A673 (cell line): ENCODE measurements around the gene PLCG2. TPM values are rescaled to one million over a fixed set of nuclear protein-coding genes. Genes with fewer than 3 reads are reported as not detected.

Source experiments
- BruUV-seq: library from RNA; stranded (reverse); fragments of 400-500 nt; replicated peaks from 2 replicates; lab custom pipeline; 2021; lab: Mats Ljungman, UMichigan
- CTCF ChIA-PET: fragments of 300-600 bp; sonication (Branson Sonifier 250); formaldehyde crosslinking; loops from one replicate; lab custom pipeline; 2022; ENCODE audit warnings: antibody characterized with exemption; lab: Charles Lee
- POLR2A ChIA-PET: fragments of 300-600 bp; sonication (Branson Sonifier 250); formaldehyde crosslinking; loops from one replicate; lab custom pipeline; 2022; ENCODE audit warnings: antibody characterized with exemption; ENCODE audit not compliant: low non-redundant PET; lab: Charles Lee
- DNase-seq: peaks from one replicate; pipeline ENCODE4 v3.0.0-alpha.2; 2015; ENCODE audit warnings: low spot score
- H3K27ac ChIP-seq: fragments of 200-600 bp; sonication (generic); 2 replicates; pipeline ENCODE4 v1.5.1; 2016; ENCODE audit warnings: mixed run types, low read depth, mild to moderate bottlenecking, mixed read lengths, antibody characterized with exemption, low read length; ENCODE audit not compliant: poor library complexity, severe bottlenecking
- H3K27me3 ChIP-seq: fragments of 200-600 bp; sonication (generic); replicated peaks from 2 replicates; pipeline ENCODE4 v1.6.1; 2017; ENCODE audit warnings: mixed run types, low read depth, mild to moderate bottlenecking, mixed read lengths, antibody characterized with exemption, low read length; ENCODE audit not compliant: insufficient read depth, poor library complexity
- H3K36me3 ChIP-seq: fragments of 200-600 bp; sonication (generic); 2 replicates; pipeline ENCODE4 v1.6.1; 2016; ENCODE audit warnings: mixed run types, mild to moderate bottlenecking, mixed read lengths, antibody characterized with exemption, low read length; ENCODE audit not compliant: insufficient read depth, poor library complexity, severe bottlenecking
- H3K4me1 ChIP-seq: fragments of 200-600 bp; sonication (generic); 2 replicates; pipeline ENCODE4 v1.6.1; 2017; ENCODE audit warnings: mixed run types, mild to moderate bottlenecking, mixed read lengths, antibody characterized with exemption, low read length; ENCODE audit not compliant: insufficient read depth, poor library complexity, severe bottlenecking
- H3K4me3 ChIP-seq: fragments of 200-600 bp; sonication (generic); 2 replicates; pipeline ENCODE4 v1.5.1; 2016; ENCODE audit warnings: low read depth, mixed run types, mild to moderate bottlenecking, mixed read lengths, low read length; ENCODE audit not compliant: poor library complexity, severe bottlenecking
- H3K9me3 ChIP-seq: fragments of 200-600 bp; sonication (generic); 2 replicates; pipeline ENCODE4 v1.6.1; 2016; ENCODE audit warnings: mixed run types, low read depth, mild to moderate bottlenecking, mixed read lengths, antibody characterized with exemption, low read length; ENCODE audit not compliant: poor library complexity, severe bottlenecking
- EZH2 ChIP-seq: fragments of 200-600 bp; sonication (generic); IDR thresholded peaks from 2 replicates; pipeline ENCODE4 v1.6.1; 2017; ENCODE audit warnings: borderline replicate concordance, low read depth, mild to moderate bottlenecking, mixed read lengths, antibody characterized with exemption, low read length; ENCODE audit not compliant: poor library complexity, severe bottlenecking
- intact Hi-C: fragments of 100-400 bp; cut with micrococcal nuclease; formaldehyde crosslinking; loops from one replicate; pipeline ENCODE4 v1.10.0; 2022; ENCODE audit not compliant: unreplicated experiment
- total RNA-seq: library from RNA; stranded (reverse); gene quantifications from 2 replicates; pipeline ENCODE4 v1.2.3, GENCODE V29; 2021
- TF ChIP-seq, protein P1 (sequence below): fragments of 300-800, 200-600 bp; sonication (generic); conservative IDR thresholded peaks from 2 replicates; pipeline ENCODE4 v1.5.1; 2017; ENCODE audit warnings: low read depth, mild to moderate bottlenecking, antibody characterized with exemption, low read length, moderate library complexity, mixed read lengths

Gene PLCG2
- total RNA-seq, 1 experiment from 2014 or later, result 9.6 TPM

DNA sequence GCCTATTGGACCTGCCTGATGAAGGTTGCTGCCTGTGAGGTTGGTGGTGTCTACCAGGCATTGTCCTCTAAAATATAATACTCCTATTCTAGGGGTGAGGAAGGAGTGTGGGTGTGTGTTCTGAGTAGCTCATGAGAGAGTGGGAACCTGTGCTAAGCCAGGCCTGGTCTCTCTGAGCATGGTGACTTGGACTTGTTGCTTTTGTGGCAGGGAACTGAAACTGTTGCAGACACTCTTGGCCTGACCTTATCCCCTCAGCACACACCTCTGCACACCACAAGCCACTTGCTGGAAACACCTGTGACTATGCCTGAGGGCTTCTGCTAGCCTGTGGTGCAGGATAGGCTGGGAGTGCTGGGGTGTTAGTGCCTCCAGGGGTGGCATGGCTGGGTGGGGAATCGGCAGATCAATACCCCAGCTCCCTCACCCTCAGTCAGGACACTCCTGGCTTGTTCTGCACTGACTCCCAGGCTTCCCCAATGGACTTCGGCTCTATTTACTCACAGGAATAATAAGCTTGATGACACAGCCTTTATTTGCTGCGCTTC, 29.9 kb downstream of the PLCG2 start:
- intact Hi-C loops, result no loop called here
- no peaks in the 10 kb centered on the region for H3K9me3 ChIP-seq
- TF ChIP-seq, protein P1, sequence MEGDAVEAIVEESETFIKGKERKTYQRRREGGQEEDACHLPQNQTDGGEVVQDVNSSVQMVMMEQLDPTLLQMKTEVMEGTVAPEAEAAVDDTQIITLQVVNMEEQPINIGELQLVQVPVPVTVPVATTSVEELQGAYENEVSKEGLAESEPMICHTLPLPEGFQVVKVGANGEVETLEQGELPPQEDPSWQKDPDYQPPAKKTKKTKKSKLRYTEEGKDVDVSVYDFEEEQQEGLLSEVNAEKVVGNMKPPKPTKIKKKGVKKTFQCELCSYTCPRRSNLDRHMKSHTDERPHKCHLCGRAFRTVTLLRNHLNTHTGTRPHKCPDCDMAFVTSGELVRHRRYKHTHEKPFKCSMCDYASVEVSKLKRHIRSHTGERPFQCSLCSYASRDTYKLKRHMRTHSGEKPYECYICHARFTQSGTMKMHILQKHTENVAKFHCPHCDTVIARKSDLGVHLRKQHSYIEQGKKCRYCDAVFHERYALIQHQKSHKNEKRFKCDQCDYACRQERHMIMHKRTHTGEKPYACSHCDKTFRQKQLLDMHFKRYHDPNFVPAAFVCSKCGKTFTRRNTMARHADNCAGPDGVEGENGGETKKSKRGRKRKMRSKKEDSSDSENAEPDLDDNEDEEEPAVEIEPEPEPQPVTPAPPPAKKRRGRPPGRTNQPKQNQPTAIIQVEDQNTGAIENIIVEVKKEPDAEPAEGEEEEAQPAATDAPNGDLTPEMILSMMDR, result no peak
- TF ChIP-seq EZH2, result no peak
- CTCF ChIA-PET, result no interaction called here
- H3K27ac ChIP-seq, result no peak overlapping the region
- no peak for DNase-seq
- H3K27me3 ChIP-seq, result no peaks in the 10 kb centered on the region
- POLR2A ChIA-PET, result no interaction called here
- H3K36me3 ChIP-seq, result no peaks in the 10 kb centered on the region
- no peak overlapping the region for H3K4me3 ChIP-seq
- H3K4me1 ChIP-seq, result no peaks in the 10 kb centered on the region
- no TSS peak for BruUV-seq

- H3K27me3 ChIP-seq, result no peaks in the 10 kb centered on the region
- no peak overlapping the region for H3K4me3 ChIP-seq
- intact Hi-C loops, result no loop called here
- no peak for TF ChIP-seq EZH2
- TF ChIP-seq, protein P1, result no peak
- ChIA-PET POLR2A (no interaction called here), CTCF (no interaction called here)
- no peaks in the 10 kb centered on the region for H3K9me3 ChIP-seq
- H3K36me3 ChIP-seq, result no peaks in the 10 kb centered on the region
- no peaks in the 10 kb centered on the region for H3K4me1 ChIP-seq
- no TSS peak for BruUV-seq
- no peak for DNase-seq
- H3K27ac ChIP-seq, result no peak overlapping the region
Measured at GRCh38 chr16:81809567-81809966, 30.5 kb downstream of the PLCG2 start.

DNA sequence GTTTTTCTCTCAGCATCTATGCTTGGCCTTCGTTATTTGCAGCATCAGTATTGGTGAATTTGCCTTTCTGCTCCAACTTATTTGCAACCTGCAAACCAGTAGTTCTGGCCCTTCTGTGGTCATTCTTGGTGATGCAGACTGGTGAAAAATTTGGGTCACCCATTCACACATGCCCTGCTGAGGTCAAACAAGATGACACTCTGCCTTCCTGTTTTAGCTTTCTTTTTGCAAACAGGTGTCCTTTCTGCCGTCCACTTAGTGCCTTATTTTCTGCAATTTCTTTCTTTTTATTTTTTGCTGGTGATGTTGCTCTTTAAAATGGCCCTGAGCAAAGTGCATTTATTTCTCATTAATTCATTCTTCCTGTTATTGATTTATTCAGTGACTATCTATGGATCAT, 31.3 kb downstream of the PLCG2 start:
- intact Hi-C loops, result no loop called here
- Histone ChIP-seq H3K36me3 (no peaks in the 10 kb centered on the region), H3K9me3 (no peaks in the 10 kb centered on the region), H3K27ac (no peak overlapping the region), H3K27me3 (no peaks in the 10 kb centered on the region), H3K4me3 (no peak overlapping the region), H3K4me1 (no peaks in the 10 kb centered on the region)
- no peak for DNase-seq
- TF ChIP-seq EZH2, result no peak
- TF ChIP-seq, protein P1, result no peak
- no TSS peak for BruUV-seq
- CTCF ChIA-PET, result no interaction called here
- POLR2A ChIA-PET, result no interaction called here
